Measurements from ENCODE around the gene ABCB8.
A peak's percentile ranks its signal among the peaks of the same experiment; 100 is the strongest.

Gene ABCB8

DNA sequence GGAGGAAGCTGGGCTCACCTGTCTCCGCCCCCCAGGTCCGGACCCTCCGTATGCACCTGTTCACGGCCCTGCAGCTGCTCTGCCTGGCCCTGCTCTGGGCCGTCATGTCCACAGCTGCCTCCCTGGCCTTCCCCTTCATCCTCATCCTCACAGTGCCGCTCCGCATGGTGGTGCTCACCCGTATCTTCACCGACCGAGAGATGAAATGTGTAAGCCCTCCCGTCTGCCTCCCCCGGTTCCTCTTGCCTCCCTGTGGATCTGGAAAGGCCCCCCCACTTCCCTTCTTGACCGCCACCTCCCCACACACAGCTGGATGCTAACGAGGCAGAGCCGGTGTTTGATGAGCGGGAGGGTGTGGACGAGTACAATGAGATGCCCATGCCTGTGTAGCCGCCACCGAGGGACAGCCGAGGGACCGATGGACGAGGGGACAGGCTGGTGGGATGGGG, 47.8 kb downstream of the ABCB8 start:
- Histone ChIP-seq H3K9me2 (replicated peaks; ENCODE audit: low read depth, low read length) (no peaks in the 10 kb centered on the region), H3K36me3 (ENCODE audit: insufficient read depth, low read length) (peaks cover 41% of the 10 kb centered on the region; the same call in 1 of the 2 replicates), H3F3A (ENCODE audit: low read depth) (0 out of 2 replicates have a peak, but pooled peaks cover 5% of the 10 kb centered on the region), H4K20me1 (ENCODE audit: insufficient read depth, low read length, poor library complexity, severe bottlenecking) (peaks cover 14% of the 10 kb centered on the region), H2AFZ (ENCODE audit: low read length) (no peak overlapping the region), H3K27me3 (ENCODE audit: insufficient read depth, low read length, poor library complexity, severe bottlenecking) (no peaks in the 10 kb centered on the region), H3K9ac (ENCODE audit: low read depth, low read length, poor library complexity, severe bottlenecking) (no peak overlapping the region), H3K9me3 (ENCODE audit: insufficient read depth, low read depth, low read length) (no peaks in the 10 kb centered on the region), H3K79me2 (ENCODE audit: insufficient read depth, low read length) (peaks cover 18% of the 10 kb centered on the region), H3K4me2 (ENCODE audit: low read depth, low read length, poor library complexity, severe bottlenecking) (no peak overlapping the region), H3K4me1 (ENCODE audit: insufficient read depth, low read length, poor library complexity, severe bottlenecking) (peaks cover 15% of the 10 kb centered on the region), H3K4me3 (ENCODE audit: low read length, poor library complexity, severe bottlenecking) (no peak overlapping the region)
- TF ChIP-seq EZH2phosphoT487 (IDR thresholded peaks at IDR 0.05; ENCODE audit: borderline replicate concordance) = no peak
- TF ChIP-seq, protein P1, sequence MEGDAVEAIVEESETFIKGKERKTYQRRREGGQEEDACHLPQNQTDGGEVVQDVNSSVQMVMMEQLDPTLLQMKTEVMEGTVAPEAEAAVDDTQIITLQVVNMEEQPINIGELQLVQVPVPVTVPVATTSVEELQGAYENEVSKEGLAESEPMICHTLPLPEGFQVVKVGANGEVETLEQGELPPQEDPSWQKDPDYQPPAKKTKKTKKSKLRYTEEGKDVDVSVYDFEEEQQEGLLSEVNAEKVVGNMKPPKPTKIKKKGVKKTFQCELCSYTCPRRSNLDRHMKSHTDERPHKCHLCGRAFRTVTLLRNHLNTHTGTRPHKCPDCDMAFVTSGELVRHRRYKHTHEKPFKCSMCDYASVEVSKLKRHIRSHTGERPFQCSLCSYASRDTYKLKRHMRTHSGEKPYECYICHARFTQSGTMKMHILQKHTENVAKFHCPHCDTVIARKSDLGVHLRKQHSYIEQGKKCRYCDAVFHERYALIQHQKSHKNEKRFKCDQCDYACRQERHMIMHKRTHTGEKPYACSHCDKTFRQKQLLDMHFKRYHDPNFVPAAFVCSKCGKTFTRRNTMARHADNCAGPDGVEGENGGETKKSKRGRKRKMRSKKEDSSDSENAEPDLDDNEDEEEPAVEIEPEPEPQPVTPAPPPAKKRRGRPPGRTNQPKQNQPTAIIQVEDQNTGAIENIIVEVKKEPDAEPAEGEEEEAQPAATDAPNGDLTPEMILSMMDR (conservative IDR thresholded peaks at IDR 0.05; ENCODE audit: low read length) = no peak

DNA sequence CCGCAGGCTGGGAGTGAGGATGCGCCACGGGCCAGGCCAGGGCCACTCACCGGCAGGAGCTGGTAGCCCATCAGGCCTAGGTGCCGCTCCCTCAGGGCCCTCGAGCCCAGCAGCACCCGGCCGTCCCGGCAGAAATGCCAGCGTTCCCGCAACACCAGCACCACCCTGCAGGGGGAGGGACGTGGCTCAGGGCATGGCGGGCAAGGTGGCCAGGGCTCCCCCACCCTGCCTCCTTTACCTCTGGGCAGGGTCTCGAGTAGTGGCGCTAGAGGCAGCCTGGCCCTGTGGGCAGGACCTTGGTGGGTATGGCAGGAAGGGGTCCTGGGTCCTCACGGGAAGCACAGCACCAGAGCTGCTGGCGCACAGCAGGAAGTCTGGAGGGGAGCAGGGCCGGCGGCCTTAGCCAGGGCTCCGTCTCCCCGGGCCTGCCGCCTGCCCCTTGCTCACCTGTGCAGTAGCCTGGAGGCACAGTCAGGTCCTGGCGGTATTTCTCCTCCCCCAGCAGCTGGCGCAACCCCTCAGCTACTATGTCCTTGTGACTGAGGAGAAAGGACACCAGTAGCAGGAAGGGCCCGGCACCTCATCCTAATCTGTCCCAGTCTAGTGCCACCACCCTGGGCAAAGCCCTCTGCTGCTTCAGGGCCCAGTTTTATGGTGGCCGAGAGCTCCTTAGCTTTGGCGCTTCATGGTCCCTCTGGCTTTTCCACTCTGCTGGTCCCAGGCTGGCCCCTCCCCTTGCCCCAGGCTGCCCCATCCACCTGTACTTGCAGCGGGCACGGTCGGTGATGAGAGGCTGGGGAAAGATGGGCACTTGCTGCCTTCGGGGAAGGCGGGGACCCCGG, 48.8 kb downstream of the ABCB8 start:
- TF ChIP-seq, protein P1 (conservative IDR thresholded peaks at IDR 0.05; ENCODE audit: low read length) = peak; percentile 27; the same call in 1 of the 2 replicates
- no peak for TF ChIP-seq EZH2phosphoT487 (IDR thresholded peaks at IDR 0.05; ENCODE audit: borderline replicate concordance)
- H3K4me1 ChIP-seq (ENCODE audit: insufficient read depth, low read length, poor library complexity, severe bottlenecking) = peaks cover 18% of the 10 kb centered on the region
- H3K4me3 ChIP-seq (ENCODE audit: low read length, poor library complexity, severe bottlenecking) = no peak overlapping the region
- no peaks in the 10 kb centered on the region for H3K27me3 ChIP-seq (ENCODE audit: insufficient read depth, low read length, poor library complexity, severe bottlenecking)
- H3K4me2 ChIP-seq (ENCODE audit: low read depth, low read length, poor library complexity, severe bottlenecking) = no peak overlapping the region
- H3K36me3 ChIP-seq (ENCODE audit: insufficient read depth, low read length) = peaks cover 31% of the 10 kb centered on the region; the same call in 1 of the 2 replicates
- peaks cover 14% of the 10 kb centered on the region for H4K20me1 ChIP-seq (ENCODE audit: insufficient read depth, low read length, poor library complexity, severe bottlenecking)
- H3K9me3 ChIP-seq (ENCODE audit: insufficient read depth, low read depth, low read length) = no peaks in the 10 kb centered on the region
- H3F3A ChIP-seq (ENCODE audit: low read depth) = 0 out of 2 replicates have a peak, but pooled peaks cover 5% of the 10 kb centered on the region
- no peak overlapping the region for H3K9ac ChIP-seq (ENCODE audit: low read depth, low read length, poor library complexity, severe bottlenecking)
- no peaks in the 10 kb centered on the region for H3K9me2 ChIP-seq (replicated peaks; ENCODE audit: low read depth, low read length)
- no peak overlapping the region for H2AFZ ChIP-seq (ENCODE audit: low read length)
- peaks cover 28% of the 10 kb centered on the region for H3K79me2 ChIP-seq (ENCODE audit: insufficient read depth, low read length)

DNA sequence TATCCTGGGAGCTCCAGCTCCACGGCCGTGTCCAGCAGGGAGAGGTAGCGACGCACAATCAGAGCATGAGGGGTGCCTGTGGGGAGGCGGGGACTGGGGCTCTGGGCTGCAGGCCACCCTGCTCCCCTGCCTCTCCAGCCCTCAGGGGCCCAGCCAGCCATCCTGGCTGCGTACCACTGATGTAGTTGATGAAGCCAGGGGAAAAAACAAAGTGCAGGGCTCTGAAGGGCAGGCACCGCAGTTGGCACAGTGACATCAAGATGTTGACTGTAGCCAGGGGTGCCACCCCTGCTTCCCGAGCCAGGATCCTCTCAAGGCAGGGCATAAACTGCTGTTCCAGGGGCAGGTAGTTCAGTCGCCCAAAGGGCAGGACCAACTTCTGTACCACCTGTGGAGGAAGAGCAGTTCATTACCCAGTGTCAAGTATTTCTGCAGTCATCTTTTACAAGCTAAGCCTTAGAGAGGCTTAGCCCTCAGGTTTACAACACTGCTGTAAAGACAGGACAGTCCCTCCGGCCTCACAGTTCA, 49.5 kb downstream of the ABCB8 start:
- Histone ChIP-seq H3K27me3 (ENCODE audit: insufficient read depth, low read length, poor library complexity, severe bottlenecking) (no peaks in the 10 kb centered on the region), H3K4me2 (ENCODE audit: low read depth, low read length, poor library complexity, severe bottlenecking) (no peak overlapping the region), H3K9me3 (ENCODE audit: insufficient read depth, low read depth, low read length) (no peaks in the 10 kb centered on the region), H3K9me2 (replicated peaks; ENCODE audit: low read depth, low read length) (no peaks in the 10 kb centered on the region), H3K79me2 (ENCODE audit: insufficient read depth, low read length) (peaks cover 35% of the 10 kb centered on the region), H2AFZ (ENCODE audit: low read length) (no peak overlapping the region), H4K20me1 (ENCODE audit: insufficient read depth, low read length, poor library complexity, severe bottlenecking) (peaks cover 14% of the 10 kb centered on the region), H3K36me3 (ENCODE audit: insufficient read depth, low read length) (peaks cover 31% of the 10 kb centered on the region; the same call in 1 of the 2 replicates), H3F3A (ENCODE audit: low read depth) (0 out of 2 replicates have a peak, but pooled peaks cover 5% of the 10 kb centered on the region), H3K4me3 (ENCODE audit: low read length, poor library complexity, severe bottlenecking) (no peak overlapping the region), H3K4me1 (ENCODE audit: insufficient read depth, low read length, poor library complexity, severe bottlenecking) (peaks cover 20% of the 10 kb centered on the region), H3K9ac (ENCODE audit: low read depth, low read length, poor library complexity, severe bottlenecking) (no peak overlapping the region)
- TF ChIP-seq EZH2phosphoT487 (IDR thresholded peaks at IDR 0.05; ENCODE audit: borderline replicate concordance) = no peak
- TF ChIP-seq, protein P1 (conservative IDR thresholded peaks at IDR 0.05; ENCODE audit: low read length) = no peak
